Stimulated activated CD4-positive, alpha-beta T cell treated with anti-CD3 and anti-CD28 coated beads, Interleukin-15, amount 100 ng/mL, for 1 hour (primary cell): ENCODE data around the gene ARID3B.
"Not testable (repeated sequence)": the region's sequence is repeated elsewhere in the genome, so short reads cannot be mapped to it uniquely, and the experiment has no call there.

ENCODE experiments used
- DNase-seq, 2 donors: peaks; one replicate each; pipeline ENCODE4 v3.0.0-alpha.2; 2020; ENCODE audit warnings: low read depth in 1 of 2, low spot score in 1 of 2

The ARID3B gene

GRCh38 chr15:74535388-74536084 is 5.5 kb upstream of the ARID3B start:
- no peak for DNase-seq

- DNase-seq = no peak
Measured at GRCh38 chr15:74537736-74538135, 3.3 kb upstream of the ARID3B start.

- not testable (repeated sequence) for DNase-seq
Measured at GRCh38 chr15:74539521-74539920, 1.5 kb upstream of the ARID3B start.

- no peak for DNase-seq
Measured at GRCh38 chr15:74540161-74540760, 759 bp upstream of the ARID3B start.

- peak; percentile 32 to 33 for DNase-seq
Measured at GRCh38 chr15:74541494-74542165, 610 bp downstream of the ARID3B start.

GRCh38 chr15:74542166-74543042 is 1.4 kb downstream of the ARID3B start:
- no peak for DNase-seq

DNA sequence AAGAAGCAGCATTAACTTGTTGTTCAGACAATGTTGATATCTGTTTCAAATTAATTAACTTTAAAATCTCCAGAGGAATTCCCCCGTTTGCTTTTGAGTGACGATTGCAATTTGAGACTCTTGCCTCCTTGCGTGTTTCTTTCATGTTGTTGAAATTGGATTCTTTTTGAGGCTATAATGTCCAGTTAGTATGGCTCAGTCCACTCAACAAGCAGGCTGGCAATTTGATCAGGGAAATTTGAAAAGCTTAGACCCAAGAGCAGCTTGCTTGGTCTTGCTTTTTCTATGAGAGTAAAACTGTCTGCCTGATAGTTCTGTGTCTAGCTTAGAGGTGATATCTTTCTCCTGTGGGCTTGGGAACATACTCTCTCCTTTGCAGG is 2.0 kb downstream of the ARID3B start:
- no peak for DNase-seq

DNA sequence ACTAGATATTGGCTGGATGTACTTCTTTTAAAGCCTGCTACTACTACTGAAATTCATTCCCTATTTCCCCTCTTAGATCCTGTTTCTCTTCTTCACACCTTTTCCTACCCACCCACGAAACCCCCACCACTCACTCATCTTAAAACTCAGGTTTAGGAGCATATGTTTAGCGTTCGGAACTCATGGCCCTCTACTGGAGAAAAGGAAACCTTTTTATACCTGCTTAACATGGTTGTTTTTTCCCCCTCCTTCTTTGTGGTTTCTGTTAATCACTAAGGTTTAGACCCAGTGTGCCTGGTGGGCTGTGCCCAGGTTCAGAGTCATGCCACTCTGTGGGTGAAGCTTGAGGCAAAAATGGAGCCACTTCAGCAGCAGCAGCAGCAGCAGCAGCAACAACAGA is 2.6 kb downstream of the ARID3B start:
- DNase-seq = peak in 1 of 2 donors; percentile 16

- no peak for DNase-seq
Measured at GRCh38 chr15:74545086-74545485, 4.1 kb downstream of the ARID3B start.

GRCh38 chr15:74545776-74546656 is 5.0 kb downstream of the ARID3B start:
- DNase-seq = peak; percentile 88 to 90

GRCh38 chr15:74547616-74548015 is 6.6 kb downstream of the ARID3B start:
- DNase-seq = no peak

DNA sequence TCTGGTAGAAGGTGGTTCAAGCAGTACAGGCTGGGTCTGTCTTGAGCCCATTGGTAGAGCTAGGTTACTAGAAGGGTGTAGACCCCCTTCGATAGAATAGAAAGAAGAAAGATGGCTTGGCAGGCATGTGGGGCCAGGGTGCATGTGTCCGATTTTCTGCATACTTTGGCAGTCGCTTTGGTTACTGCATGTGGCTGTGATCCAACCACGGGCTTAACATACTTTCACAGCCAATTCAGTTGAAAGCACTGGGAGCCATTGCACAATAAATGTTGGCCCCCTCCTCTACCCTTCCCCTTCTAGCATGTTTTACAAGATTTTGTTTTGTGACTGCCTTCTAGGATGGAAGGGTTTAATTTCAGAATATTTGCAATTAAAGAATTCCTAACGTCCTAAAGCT is 7.2 kb downstream of the ARID3B start:
- no peak for DNase-seq

DNA sequence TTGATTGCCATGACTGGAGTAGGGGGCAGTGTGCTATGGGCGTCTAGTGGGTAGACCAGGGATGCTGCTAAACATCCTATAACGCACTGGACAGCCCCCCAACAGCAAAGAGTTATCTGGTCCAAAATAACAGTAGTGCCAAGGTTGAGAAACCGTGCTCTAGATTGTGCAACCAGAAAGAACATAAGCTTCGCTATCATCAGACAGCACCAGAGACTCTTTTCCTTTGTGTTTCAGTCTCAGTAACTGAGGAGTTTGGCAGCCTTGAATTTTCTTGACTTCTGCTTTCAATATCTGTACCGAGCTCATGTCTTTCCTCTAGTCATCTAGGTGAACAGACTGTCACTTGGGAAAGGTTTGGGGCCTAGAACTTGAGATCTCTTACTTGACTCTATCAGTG is 8.8 kb downstream of the ARID3B start:
- DNase-seq = no peak

DNA sequence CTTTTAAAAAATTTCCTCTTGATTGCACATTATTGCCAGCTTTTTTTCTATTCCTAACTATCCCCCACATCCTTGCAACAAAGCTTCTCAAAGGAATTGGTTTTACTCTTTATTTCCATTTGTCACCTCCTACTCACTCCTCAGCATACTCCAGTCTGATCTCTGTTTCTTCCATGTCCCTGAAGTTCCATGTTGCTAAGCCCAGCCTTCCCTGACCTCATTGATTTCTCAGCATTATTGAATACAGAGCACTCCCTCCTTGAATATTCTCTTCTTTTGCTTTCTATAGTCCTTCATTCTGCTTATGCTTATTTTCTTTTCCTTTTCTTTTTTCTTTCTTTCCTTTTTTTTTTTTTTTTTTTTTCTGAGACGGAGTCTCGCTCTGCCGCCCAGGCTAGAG is 10.7 kb downstream of the ARID3B start:
- no peak for DNase-seq

DNA sequence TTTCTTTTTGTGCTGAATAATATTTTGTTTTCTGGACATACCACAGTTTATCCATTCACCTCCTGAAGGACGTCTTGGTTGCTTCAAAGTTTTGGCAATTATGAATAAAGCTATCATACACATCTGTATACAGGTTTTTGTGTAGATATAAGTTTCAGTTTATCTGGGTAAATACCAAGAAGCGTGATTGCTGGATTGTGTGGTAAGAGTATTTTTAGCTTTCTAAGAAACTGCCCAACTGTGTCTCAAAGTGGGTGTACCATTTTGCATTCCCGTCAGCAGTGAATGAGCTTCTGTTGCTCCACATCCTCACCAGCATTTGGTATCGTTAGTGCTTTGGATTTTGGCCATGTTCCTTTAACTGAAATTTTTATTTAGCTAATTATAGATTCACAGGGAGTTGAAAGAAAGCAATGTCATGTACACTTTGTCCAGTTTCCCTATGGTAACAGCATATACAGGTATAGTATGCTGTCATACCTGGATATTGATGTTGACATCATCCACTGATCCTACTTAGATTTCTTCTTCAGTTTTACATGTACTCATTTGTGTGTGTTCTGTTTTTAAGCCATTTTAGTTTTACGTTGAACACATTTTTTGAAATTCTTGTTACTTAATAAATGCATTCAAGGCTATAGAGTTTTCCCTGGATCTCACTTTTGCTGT is 11.9 kb downstream of the ARID3B start:
- DNase-seq = no peak

GRCh38 chr15:74555192-74555591 is 14.2 kb downstream of the ARID3B start:
- no peak for DNase-seq

GRCh38 chr15:74558706-74559105 is 17.7 kb downstream of the ARID3B start:
- DNase-seq = no peak

GRCh38 chr15:74563442-74563841 is 22.4 kb downstream of the ARID3B start:
- DNase-seq = no peak

DNA sequence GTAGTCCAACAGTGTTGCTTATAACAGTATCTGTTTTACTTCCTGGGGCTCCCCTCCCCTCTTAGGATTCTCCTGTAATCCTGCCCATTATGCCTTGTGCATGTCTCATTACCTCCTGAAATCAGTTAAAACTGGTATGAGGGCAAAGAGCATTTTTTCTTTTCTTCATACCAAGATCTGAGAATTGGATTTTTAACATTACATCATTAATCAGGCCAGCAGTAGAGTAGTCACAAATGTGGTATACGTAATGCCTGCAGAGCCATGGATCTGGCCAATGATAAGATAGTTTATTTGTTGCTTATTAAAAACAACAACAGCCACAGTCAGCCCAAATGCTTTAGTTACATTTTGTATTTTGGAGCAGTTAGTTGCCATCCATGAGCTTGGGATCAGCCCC is 23.2 kb downstream of the ARID3B start:
- no peak for DNase-seq
